Caco-2 (cell line): ENCODE measurements around the gene FMR1. TPM values are rescaled to one million over a fixed set of nuclear protein-coding genes. Genes with fewer than 3 reads are reported as not detected.

Experiments used
- BruUV-seq: library from RNA; stranded (reverse); fragments of 400-500 nt; replicated peaks from 2 replicates; lab custom pipeline; 2021; lab: Mats Ljungman, UMichigan
- CTCF ChIA-PET: fragments of 300-600 bp; sonication (Branson Sonifier 250); formaldehyde crosslinking; loops from one replicate; lab custom pipeline; 2022; ENCODE audit warnings: antibody characterized with exemption; lab: Charles Lee
- POLR2A ChIA-PET: fragments of 300-600 bp; sonication (Branson Sonifier 250); formaldehyde crosslinking; loops from one replicate; lab custom pipeline; 2022; ENCODE audit warnings: antibody characterized with exemption; lab: Charles Lee
- DNase-seq, 2 experiments: peaks; one replicate each; pipeline versions ENCODE4 v3.0.0 to v3.0.0-alpha.2; 2020 to 2022
- H3K27me3 ChIP-seq: replicated peaks from 2 replicates; pipeline ENCODE4 v1.6.0; 2011; ENCODE audit warnings: low read length; ENCODE audit not compliant: control insufficient read depth, insufficient read depth
- H3K36me3 ChIP-seq: 2 replicates; pipeline ENCODE4 v1.5.1; 2011; ENCODE audit warnings: low read length; ENCODE audit not compliant: control insufficient read depth, insufficient read depth
- H3K4me1 ChIP-seq: fragments of 250-450 bp; sonication (Bioruptor Pico); 2 replicates; pipeline ENCODE4 v1.5.1; 2020; ENCODE audit warnings: mild to moderate bottlenecking
- H3K4me3 ChIP-seq: 2 replicates; pipeline ENCODE4 v1.5.1; 2011; ENCODE audit warnings: low read depth, mild to moderate bottlenecking, control low read depth, low read length
- H3K9me3 ChIP-seq: fragments of 250-450 bp; sonication (Bioruptor Pico); 2 replicates; pipeline ENCODE4 v1.5.1; 2020; ENCODE audit warnings: mild to moderate bottlenecking, moderate library complexity
- H3K27ac Mint-ChIP-seq: one replicate; pipeline ENCODE4 v1.8.0; 2022; ENCODE audit warnings: mixed read lengths; ENCODE audit not compliant: unreplicated experiment
- H3K27me3 Mint-ChIP-seq: one replicate; pipeline ENCODE4 v1.8.0; 2022; ENCODE audit warnings: mixed read lengths; ENCODE audit not compliant: insufficient read depth, unreplicated experiment
- H3K36me3 Mint-ChIP-seq: one replicate; pipeline ENCODE4 v1.8.0; 2022; ENCODE audit warnings: mild to moderate bottlenecking, mixed read lengths; ENCODE audit not compliant: insufficient read depth, unreplicated experiment
- H3K4me1 Mint-ChIP-seq: one replicate; pipeline ENCODE4 v1.8.0; 2022; ENCODE audit warnings: low read depth, mixed read lengths; ENCODE audit not compliant: unreplicated experiment
- H3K4me3 Mint-ChIP-seq: one replicate; pipeline ENCODE4 v1.8.0; 2022; ENCODE audit warnings: mild to moderate bottlenecking, moderate library complexity, mixed read lengths; ENCODE audit not compliant: unreplicated experiment
- H3K9me3 Mint-ChIP-seq: one replicate; pipeline ENCODE4 v1.8.0; 2022; ENCODE audit warnings: mixed read lengths; ENCODE audit not compliant: unreplicated experiment
- CTCF ChIP-seq, 2 experiments: fragments of 200-600 bp in 1 of 2; IDR thresholded peaks; 1 replicate in 1 of 2; 2 replicates in 1 of 2; pipeline versions ENCODE4 v1.5.1 to v1.8.0; 2011 to 2022; ENCODE audit warnings: antibody characterized with exemption in 1 of 2, control low read depth in 1 of 2, inconsistent platforms in 1 of 2, low read depth in 1 of 2, low read length in 1 of 2, mild to moderate bottlenecking in 1 of 2, moderate library complexity in 1 of 2; ENCODE audit not compliant: insufficient read depth in 1 of 2, severe bottlenecking in 1 of 2, unreplicated experiment in 1 of 2
- intact Hi-C: fragments of 100-400 bp; cut with micrococcal nuclease; formaldehyde crosslinking; loops from one replicate; pipeline ENCODE4 v1.10.0; 2022; ENCODE audit not compliant: unreplicated experiment
- total RNA-seq: library from RNA; stranded (reverse); gene quantifications from 2 replicates; pipeline ENCODE4 v1.2.3, GENCODE V29; 2022

FMR1 gene
- total RNA-seq, 1 experiment from 2014 or later = 53.8 TPM

DNA sequence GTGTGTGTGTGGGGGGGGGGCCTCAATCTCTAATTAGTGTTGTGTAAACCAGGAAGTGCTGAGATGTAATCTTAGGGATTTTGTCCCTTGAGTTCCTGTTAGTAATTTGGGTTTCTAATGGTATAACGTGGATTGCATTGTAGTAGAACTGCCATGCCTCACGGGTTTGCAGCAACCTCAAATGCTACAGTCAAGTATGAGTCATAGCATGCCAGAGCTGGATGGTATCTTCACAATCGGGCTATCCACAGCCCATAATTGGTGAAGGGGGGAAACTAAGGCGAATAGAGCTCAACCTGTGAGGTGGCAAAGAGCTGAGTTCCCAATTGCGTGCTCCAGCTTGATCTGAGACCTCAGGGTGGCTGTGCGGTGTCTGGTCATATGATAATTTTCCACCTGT is 67.2 kb downstream of the FMR1 start:
- H3K4me1 ChIP-seq = no peaks in the 10 kb centered on the region
- H3K27me3 ChIP-seq = no peaks in the 10 kb centered on the region
- intact Hi-C loops = no loop called here
- POLR2A ChIA-PET = no interaction called here
- no peaks in the 10 kb centered on the region for H3K9me3 ChIP-seq
- H3K4me3 ChIP-seq = no peak overlapping the region
- Mint-ChIP-seq H3K4me3 (no peak overlapping the region), H3K9me3 (no peaks in the 10 kb centered on the region), H3K27me3 (no peaks in the 10 kb centered on the region), H3K36me3 (no peaks in the 10 kb centered on the region), H3K4me1 (no peaks in the 10 kb centered on the region), H3K27ac (no peak overlapping the region)
- DNase-seq = no peak
- no peaks in the 10 kb centered on the region for H3K36me3 ChIP-seq
- no peak for TF ChIP-seq CTCF (IDR thresholded peaks at IDR 0.05; ENCODE audit: insufficient read depth in 1 of 2, low read depth in 1 of 2, low read length in 1 of 2, severe bottlenecking in 1 of 2, unreplicated experiment in 1 of 2)
- BruUV-seq = no TSS peak
- CTCF ChIA-PET = no interaction called here

DNA sequence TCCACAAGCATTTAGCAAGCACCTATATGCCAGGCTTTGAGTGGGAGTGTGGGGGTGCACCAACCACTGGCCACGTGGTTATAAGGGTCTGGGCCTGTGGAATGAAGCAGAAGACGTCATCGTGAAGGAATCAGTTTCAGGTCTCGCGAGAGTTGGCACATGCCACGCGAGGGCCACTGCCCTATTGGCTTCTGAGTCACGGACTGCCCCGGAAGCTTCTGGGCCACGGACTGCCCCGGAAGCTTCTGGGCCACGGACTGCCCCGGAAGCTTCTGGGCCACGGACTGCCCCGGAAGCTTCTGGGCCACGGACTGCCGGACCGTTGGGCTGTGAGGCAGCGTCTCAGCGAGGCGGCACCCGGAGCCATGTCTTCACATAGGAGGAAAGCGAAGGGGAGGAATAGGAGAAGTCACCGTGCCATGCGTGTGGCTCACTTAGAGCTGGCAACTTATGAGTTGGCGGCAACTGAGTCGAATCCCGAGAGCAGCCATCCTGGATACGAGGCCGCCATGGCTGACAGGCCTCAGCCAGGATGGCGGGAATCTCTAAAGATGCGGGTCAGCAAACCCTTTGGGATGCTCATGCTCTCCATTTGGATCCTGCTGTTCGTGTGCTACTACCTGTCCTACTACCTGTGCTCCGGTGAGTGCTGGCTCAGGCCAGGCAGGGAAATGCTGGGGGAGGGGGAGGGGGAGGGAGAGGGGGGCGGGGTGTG is 69.5 kb downstream of the FMR1 start, which contains the start of gene FMR1NB:
Gene FMR1NB, plus strand, starts transcription at position 300 of the 715 bp plus-strand sequence. Its CDS starts 66 bp downstream, at position 366.
- Histone ChIP-seq H3K4me1 (no peaks in the 10 kb centered on the region), H3K4me3 (no peak within 1 kb of the TSS), H3K27me3 (no peaks in the 10 kb centered on the region), H3K36me3 (no peaks in the 10 kb centered on the region), H3K9me3 (no peaks in the 10 kb centered on the region)
- DNase-seq = no peak
- H3K27me3 Mint-ChIP-seq = no peaks in the 10 kb centered on the region
- ChIA-PET POLR2A (no interaction called here), CTCF (no interaction called here)
- no TSS peak for BruUV-seq
- H3K27ac Mint-ChIP-seq = no peak within 1 kb of the TSS
- intact Hi-C loops = no loop called here
- H3K4me3 Mint-ChIP-seq = no peak within 1 kb of the TSS
- no peaks in the 10 kb centered on the region for H3K9me3 Mint-ChIP-seq
- TF ChIP-seq CTCF (IDR thresholded peaks at IDR 0.05; ENCODE audit: insufficient read depth in 1 of 2, low read depth in 1 of 2, low read length in 1 of 2, severe bottlenecking in 1 of 2, unreplicated experiment in 1 of 2) = no peak
- no peaks in the 10 kb centered on the region for H3K36me3 Mint-ChIP-seq
- H3K4me1 Mint-ChIP-seq = no peaks in the 10 kb centered on the region

Other genes starting within 250 kb of the FMR1 start
- not detected in 2 replicates for gene FMR1NB, start 69.4 kb downstream of the FMR1 start, total RNA-seq